Lung (tissue), 12 donors: ENCODE measurements around the gene SLC1A7. TPM values are rescaled to one million over a fixed set of nuclear protein-coding genes. Genes with fewer than 3 reads are reported as not detected.

Source experiments
- ATAC-seq: fragments of 200-7000 bp; cut with Tn5 transposase; one replicate; pipeline ENCODE4 v1.9.1; 2020; ENCODE audit warnings: moderate number of reproducible peaks; ENCODE audit not compliant: insufficient read depth, low FRiP score
- DNase-seq, 3 donors: peaks; one replicate each; pipeline ENCODE4 v3.0.0-alpha.2; 2013 to 2017
- H3K27ac ChIP-seq, 2 donors: one replicate each; pipeline ENCODE4 v1.5.1; 2013; ENCODE audit warnings: mild to moderate bottlenecking in 2 of 2, moderate library complexity in 2 of 2, control low read depth in 1 of 2, inconsistent platforms in 1 of 2, low read depth in 1 of 2, low read length in 1 of 2
- H3K27me3 ChIP-seq, 3 donors: one replicate each; pipeline ENCODE4 v1.5.1; 2013; ENCODE audit warnings: low read length in 2 of 3; ENCODE audit not compliant: control insufficient read depth in 3 of 3, insufficient read depth in 3 of 3
- H3K36me3 ChIP-seq, 4 donors: one replicate each; pipeline ENCODE4 v1.5.1; 2013; ENCODE audit warnings: low read length in 4 of 4, mild to moderate bottlenecking in 1 of 4, moderate library complexity in 1 of 4; ENCODE audit not compliant: control insufficient read depth in 4 of 4, insufficient read depth in 4 of 4
- H3K4me1 ChIP-seq, 5 donors: one replicate each; pipeline ENCODE4 v1.5.1; 2013; ENCODE audit warnings: low read length in 5 of 5, mild to moderate bottlenecking in 2 of 5, moderate library complexity in 1 of 5; ENCODE audit not compliant: control insufficient read depth in 5 of 5, insufficient read depth in 5 of 5
- H3K4me3 ChIP-seq: one replicate; pipeline ENCODE4 v1.5.1; 2013; ENCODE audit warnings: mild to moderate bottlenecking, control low read depth, moderate library complexity
- H3K9ac ChIP-seq, 2 donors: one replicate each; pipeline ENCODE4 v1.5.1; 2013; ENCODE audit warnings: low read length in 2 of 2, control low read depth in 1 of 2; ENCODE audit not compliant: insufficient read depth in 1 of 2
- H3K9me3 ChIP-seq, 4 donors: one replicate each; pipeline ENCODE4 v1.5.1; 2013; ENCODE audit warnings: low read length in 3 of 4, mild to moderate bottlenecking in 1 of 4, moderate library complexity in 1 of 4; ENCODE audit not compliant: control insufficient read depth in 4 of 4, insufficient read depth in 3 of 4
- WGBS, 2 donors: extraction: QIAGEN DNeasy Blood & Tissue Kit; methylation state at CpG; one replicate each; pipeline ENCODE4 v1.1.7; 2013; 5-methylcytosine and 5-hydroxymethylcytosine counted together
- polyA plus RNA-seq, 2 donors: library from polyadenylated mRNA; stranded (reverse); fragments of 200-250 nt; gene quantifications; one replicate each; pipeline ENCODE4 v1.2.1, GENCODE V29; 2013
- total RNA-seq, 2 donors: library from RNA; depleted of rRNA in 1 of 2; stranded (reverse); fragments of >200 nt in 1 of 2; gene quantifications; one replicate each; pipeline ENCODE4 v1.2.1, GENCODE V29; 2014 to 2021
- TF ChIP-seq, protein P1 (sequence below): IDR thresholded peaks from 2 replicates; pipeline ENCODE4 v1.5.1; 2012; ENCODE audit warnings: mild to moderate bottlenecking; ENCODE audit errors: control extremely low read depth, extremely low read depth
- donor health status: control.
- donor health status: control.
- donor health status: Bipolar disorder and iron deficiency.
- donor health status: healthy.
- donor health status: DM: yes; HTN: yes; CAD: no.

Gene SLC1A7
- total and polyA plus RNA-seq, 4 donors = 0.14 to 0.81 (median 0.38) TPM

DNA sequence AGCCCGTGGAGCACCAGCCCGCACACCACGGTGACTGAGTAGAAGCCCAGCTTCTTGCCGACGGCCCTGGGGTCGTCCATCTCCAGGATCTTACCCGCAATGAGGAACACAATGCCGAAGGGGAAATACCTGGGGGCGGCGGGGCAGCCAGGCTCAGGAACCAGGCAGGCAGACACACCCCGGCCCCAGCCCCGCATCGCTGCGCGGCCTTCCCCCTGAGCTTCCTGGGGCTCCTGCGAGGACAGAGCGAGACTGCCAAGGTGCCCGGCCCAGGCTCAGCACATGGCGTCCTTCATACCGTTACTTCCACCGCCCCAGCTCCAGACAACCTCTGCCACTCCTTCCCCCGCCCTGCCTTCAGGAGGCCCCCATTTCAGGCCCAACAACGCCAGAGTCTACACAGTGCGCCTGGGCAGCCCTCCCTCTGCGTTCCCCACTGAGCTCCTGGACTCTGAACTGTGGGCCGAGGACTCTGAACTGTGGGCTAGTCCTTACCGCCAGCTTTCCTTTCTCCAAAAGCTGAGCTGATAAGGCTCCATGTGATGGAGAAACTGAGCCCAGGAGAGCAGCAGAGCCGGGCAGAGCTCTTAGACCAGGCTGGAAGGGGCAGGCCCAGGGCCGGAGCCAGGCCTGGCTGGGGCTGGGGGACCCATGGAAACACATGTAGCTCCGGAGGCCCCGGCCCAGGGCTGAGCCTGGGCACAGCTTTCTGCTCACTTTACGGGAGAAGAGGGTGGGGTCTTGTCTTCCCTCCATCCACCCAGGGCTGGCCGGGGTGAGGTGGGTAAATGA is 49.6 kb downstream of the SLC1A7 start:
- ATAC-seq = no peak
- Histone ChIP-seq H3K27me3 (no peaks in the 10 kb centered on the region), H3K9me3 (peaks cover 0 to 4% (median under 1%) of the 10 kb centered on the region in 4 donors), H3K36me3 (peaks cover 0 to 2% (median 0%) of the 10 kb centered on the region in 4 donors), H3K27ac (no peak overlapping the region), H3K9ac (no peak overlapping the region), H3K4me1 (peaks cover 0 to 7% (median 0%) of the 10 kb centered on the region in 5 donors), H3K4me3 (no peak overlapping the region)
- TF ChIP-seq, protein P1, sequence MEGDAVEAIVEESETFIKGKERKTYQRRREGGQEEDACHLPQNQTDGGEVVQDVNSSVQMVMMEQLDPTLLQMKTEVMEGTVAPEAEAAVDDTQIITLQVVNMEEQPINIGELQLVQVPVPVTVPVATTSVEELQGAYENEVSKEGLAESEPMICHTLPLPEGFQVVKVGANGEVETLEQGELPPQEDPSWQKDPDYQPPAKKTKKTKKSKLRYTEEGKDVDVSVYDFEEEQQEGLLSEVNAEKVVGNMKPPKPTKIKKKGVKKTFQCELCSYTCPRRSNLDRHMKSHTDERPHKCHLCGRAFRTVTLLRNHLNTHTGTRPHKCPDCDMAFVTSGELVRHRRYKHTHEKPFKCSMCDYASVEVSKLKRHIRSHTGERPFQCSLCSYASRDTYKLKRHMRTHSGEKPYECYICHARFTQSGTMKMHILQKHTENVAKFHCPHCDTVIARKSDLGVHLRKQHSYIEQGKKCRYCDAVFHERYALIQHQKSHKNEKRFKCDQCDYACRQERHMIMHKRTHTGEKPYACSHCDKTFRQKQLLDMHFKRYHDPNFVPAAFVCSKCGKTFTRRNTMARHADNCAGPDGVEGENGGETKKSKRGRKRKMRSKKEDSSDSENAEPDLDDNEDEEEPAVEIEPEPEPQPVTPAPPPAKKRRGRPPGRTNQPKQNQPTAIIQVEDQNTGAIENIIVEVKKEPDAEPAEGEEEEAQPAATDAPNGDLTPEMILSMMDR = no peak
- 91 to 93% methylated on average over 30 to 33 of the region's 33 CpGs for WGBS, 2 donors
- no peak for DNase-seq

GRCh38 chr1:53091841-53092645 is 50.4 kb downstream of the SLC1A7 start:
- H3K36me3 ChIP-seq = peaks cover 0 to 2% (median 0%) of the 10 kb centered on the region in 4 donors
- H3K27me3 ChIP-seq = no peaks in the 10 kb centered on the region
- ATAC-seq (no peak), DNase-seq (no peak)
- WGBS, 2 donors = 82 to 83% methylated on average over 26 of the region's 26 CpGs
- no peak overlapping the region for H3K4me3 ChIP-seq
- TF ChIP-seq, protein P1 = no peak
- H3K27ac ChIP-seq = no peak overlapping the region
- peaks cover 0 to 7% (median 0%) of the 10 kb centered on the region in 5 donors for H3K4me1 ChIP-seq
- H3K9me3 ChIP-seq = peaks cover 0 to 2% (median 0%) of the 10 kb centered on the region in 4 donors
- no peak overlapping the region for H3K9ac ChIP-seq

DNA sequence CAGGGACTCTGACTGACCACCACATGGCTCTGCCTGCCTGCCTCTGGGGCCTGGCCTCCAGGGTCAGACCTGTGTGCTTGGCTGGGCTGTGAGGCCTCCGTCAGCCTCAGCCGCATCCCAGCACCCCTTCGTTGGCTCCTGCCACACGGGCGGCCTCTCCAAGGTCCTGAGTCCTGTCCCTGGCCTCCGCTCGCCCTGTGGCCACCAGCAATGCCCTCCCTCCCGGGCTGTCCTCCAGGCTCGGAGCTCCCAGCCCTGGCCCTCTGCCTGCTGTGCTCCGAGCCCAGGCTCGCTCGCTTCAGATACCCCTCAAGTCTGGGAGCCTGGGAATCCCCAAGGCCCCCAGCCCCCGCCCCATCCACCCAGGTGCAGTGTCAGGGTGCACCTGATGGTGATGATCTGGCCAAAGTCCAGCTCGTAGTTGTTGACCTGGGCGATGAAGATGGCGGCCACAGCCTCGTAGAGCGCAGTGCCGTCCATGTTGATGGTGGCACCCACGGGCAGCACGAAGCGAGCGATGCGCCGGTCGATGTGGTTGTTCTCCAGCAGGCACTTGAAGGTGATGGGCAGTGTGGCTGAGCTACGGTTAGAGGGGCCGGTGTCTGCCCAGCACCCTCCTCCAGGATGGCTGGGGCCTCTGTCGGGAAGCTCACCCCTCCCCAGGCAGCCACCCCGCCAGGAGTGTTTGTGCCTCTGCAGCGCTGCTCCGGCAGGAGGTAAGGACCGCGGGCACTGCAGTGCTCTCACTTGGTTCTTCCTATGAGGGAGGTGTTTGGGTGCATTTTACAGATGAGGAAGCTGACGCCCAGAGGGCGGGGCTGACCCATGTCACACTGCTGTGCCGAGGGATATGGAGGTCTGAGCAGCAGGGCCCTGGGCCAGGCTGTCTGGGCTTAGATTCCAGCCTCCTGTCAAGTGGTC is 52.0 kb downstream of the SLC1A7 start:
- TF ChIP-seq, protein P1 = no peak
- Histone ChIP-seq H3K27me3 (no peaks in the 10 kb centered on the region), H3K27ac (peak overlapping the region in 1 of 2 donors; percentile 27), H3K4me3 (no peak overlapping the region), H3K9ac (no peak overlapping the region), H3K4me1 (peaks cover 0 to 18% (median 3%) of the 10 kb centered on the region in 5 donors), H3K9me3 (no peaks in the 10 kb centered on the region), H3K36me3 (peaks cover 0 to 2% (median 0%) of the 10 kb centered on the region in 4 donors)
- ATAC-seq (peak; percentile 35), DNase-seq (no peak)
- 87 to 89% methylated on average over 37 of the region's 37 CpGs for WGBS, 2 donors
